ENCODE measurements around the gene KLKB1. TPM values are rescaled to one million over a fixed set of nuclear protein-coding genes. Genes with fewer than 3 reads are reported as not detected.

KLKB1 gene
- total RNA-seq, 1 experiment from 2014 or later: 0.10 TPM

GRCh38 chr4:186307497-186307896 lies 80.2 kb downstream of the KLKB1 start:
- Histone ChIP-seq H3K4me2 (ENCODE audit: low read length) (no peak overlapping the region), H3K9ac (ENCODE audit: low read length) (no peak overlapping the region), H3K4me3 (replicated peaks in 1 of 2; ENCODE audit: low read depth in 1 of 2, low read length in 2 of 2) (no peak overlapping the region), H2AFZ (ENCODE audit: low read depth, low read length, poor library complexity, severe bottlenecking) (no peak overlapping the region), H3K9me2 (ENCODE audit: insufficient read depth) (no peaks in the 10 kb centered on the region), H3K79me2 (ENCODE audit: insufficient read depth, low read length) (no peaks in the 10 kb centered on the region), H3K9me3 (ENCODE audit: control insufficient read depth in 1 of 2, insufficient read depth in 1 of 2, low read depth in 1 of 2, low read length in 2 of 2) (no peaks in the 10 kb centered on the region), H3K4me1 (ENCODE audit: control insufficient read depth in 1 of 2, insufficient read depth in 2 of 2, low read length in 2 of 2) (no peaks in the 10 kb centered on the region), H3K36me3 (ENCODE audit: control insufficient read depth in 1 of 2, insufficient read depth in 2 of 2, low read length in 2 of 2) (no peaks in the 10 kb centered on the region), H4K20me1 (ENCODE audit: insufficient read depth) (no peaks in the 10 kb centered on the region), H3K27ac (ENCODE audit: low read depth, low read length) (no peak overlapping the region), H3K27me3 (ENCODE audit: insufficient read depth, low read length) (peaks cover 14% of the 10 kb centered on the region)
- RAD21 ChIA-PET (ENCODE audit: low non-redundant PET in 1 of 2, low total read pairs in 2 of 2, uncharacterized antibody in 2 of 2, unreplicated experiment in 2 of 2): no interaction called here
- no peak for DNase-seq (ENCODE audit: low read depth, low spot score)
- intact Hi-C loops (cut with micrococcal nuclease): no loop called here
- CTCF ChIA-PET: no interaction called here
- no peak for ATAC-seq
- no peak for TF ChIP-seq EZH2 (IDR thresholded peaks at IDR 0.05)
- TF ChIP-seq POLR2AphosphoS5 (IDR thresholded peaks at IDR 0.05; ENCODE audit: low read depth, low read length): no peak
- POLR2A ChIA-PET: no interaction called here
- BruUV-seq (replicated peaks): no TSS peak

GRCh38 chr4:186307916-186308315 lies 80.6 kb downstream of the KLKB1 start:
- no peak for DNase-seq (ENCODE audit: low read depth, low spot score)
- no TSS peak for BruUV-seq (replicated peaks)
- Histone ChIP-seq H3K9me3 (ENCODE audit: control insufficient read depth in 1 of 2, insufficient read depth in 1 of 2, low read depth in 1 of 2, low read length in 2 of 2) (no peaks in the 10 kb centered on the region), H3K9ac (ENCODE audit: low read length) (no peak overlapping the region), H3K36me3 (ENCODE audit: control insufficient read depth in 1 of 2, insufficient read depth in 2 of 2, low read length in 2 of 2) (no peaks in the 10 kb centered on the region), H3K9me2 (ENCODE audit: insufficient read depth) (no peaks in the 10 kb centered on the region), H3K4me3 (replicated peaks in 1 of 2; ENCODE audit: low read depth in 1 of 2, low read length in 2 of 2) (no peak overlapping the region), H2AFZ (ENCODE audit: low read depth, low read length, poor library complexity, severe bottlenecking) (no peak overlapping the region), H4K20me1 (ENCODE audit: insufficient read depth) (no peaks in the 10 kb centered on the region), H3K4me1 (ENCODE audit: control insufficient read depth in 1 of 2, insufficient read depth in 2 of 2, low read length in 2 of 2) (no peaks in the 10 kb centered on the region), H3K79me2 (ENCODE audit: insufficient read depth, low read length) (no peaks in the 10 kb centered on the region), H3K27ac (ENCODE audit: low read depth, low read length) (no peak overlapping the region), H3K4me2 (ENCODE audit: low read length) (no peak overlapping the region), H3K27me3 (ENCODE audit: insufficient read depth, low read length) (peaks cover 14% of the 10 kb centered on the region)
- ChIA-PET RAD21 (ENCODE audit: low non-redundant PET in 1 of 2, low total read pairs in 2 of 2, uncharacterized antibody in 2 of 2, unreplicated experiment in 2 of 2) (no interaction called here), POLR2A (no interaction called here), CTCF (no interaction called here)
- TF ChIP-seq YY1 (IDR thresholded peaks at IDR 0.05; ENCODE audit: extremely low read depth, insufficient replicate concordance, low read depth, low read length) (no peak), JUND (IDR thresholded peaks at IDR 0.05) (no peak), POLR2A (IDR thresholded peaks at IDR 0.05; ENCODE audit: borderline replicate concordance, extremely low read depth, insufficient read depth, insufficient read length) (no peak), SIN3A (IDR thresholded peaks at IDR 0.05; ENCODE audit: low read depth) (no peak)
- intact Hi-C loops (cut with micrococcal nuclease): no loop called here
- no peak for ATAC-seq

Other genes starting within 250 kb of the KLKB1 start
- gene TLR3, start 158.4 kb upstream of the KLKB1 start, total RNA-seq (2021; ENCODE audit: unreplicated experiment): 1.3 TPM
- gene FAM149A, start 122.8 kb upstream of the KLKB1 start, total RNA-seq (2021; ENCODE audit: unreplicated experiment): 8.9 TPM
- gene CYP4V2, start 35.9 kb upstream of the KLKB1 start, total RNA-seq (2021; ENCODE audit: unreplicated experiment): 8.6 TPM
- not detected for gene F11, start 38.7 kb downstream of the KLKB1 start, total RNA-seq (2021; ENCODE audit: unreplicated experiment)

Measured in HCT116 (cell line).